HEK293 (cell line): Measurements from ENCODE around the gene DGUOK.
A peak's percentile ranks its signal among the peaks of the same experiment; 100 is the strongest.

Source experiments
- BCL11A ChIP-seq: fragments of 450-650 bp; formaldehyde crosslinking; IDR thresholded peaks from 2 replicates; pipeline ENCODE4 v1.5.1; 2016; ENCODE audit warnings: low read depth, missing biosample characterization, missing genetic modification characterization
- KLF17 ChIP-seq: fragments of 450-650 bp; formaldehyde crosslinking; IDR thresholded peaks from 2 replicates; pipeline ENCODE4 v1.5.1; 2016; ENCODE audit warnings: missing biosample characterization, missing genetic modification characterization
- PATZ1 ChIP-seq: fragments of 450-650 bp; formaldehyde crosslinking; IDR thresholded peaks from 2 replicates; pipeline ENCODE4 v1.5.1; 2016; ENCODE audit warnings: missing biosample characterization, missing genetic modification characterization
- WT1 ChIP-seq: fragments of 450-650 bp; formaldehyde crosslinking; IDR thresholded peaks from 2 replicates; pipeline ENCODE4 v1.5.1; 2016; ENCODE audit warnings: missing biosample characterization, missing genetic modification characterization
- ZBTB10 ChIP-seq: fragments of 450-650 bp; formaldehyde crosslinking; IDR thresholded peaks from 2 replicates; pipeline ENCODE4 v1.5.1; 2016; ENCODE audit warnings: missing biosample characterization, missing genetic modification characterization
- ZBTB11 ChIP-seq: fragments of 450-650 bp; formaldehyde crosslinking; conservative IDR thresholded peaks from 2 replicates; pipeline ENCODE4 v1.5.1; 2016; ENCODE audit warnings: low read depth, missing biosample characterization, missing genetic modification characterization
- ZFP41 ChIP-seq: fragments of 450-650 bp; formaldehyde crosslinking; IDR thresholded peaks from 2 replicates; pipeline ENCODE4 v1.5.1; 2016; ENCODE audit warnings: missing biosample characterization, missing genetic modification characterization, borderline replicate concordance
- ZNF121 ChIP-seq: fragments of 450-650 bp; formaldehyde crosslinking; IDR thresholded peaks from 2 replicates; pipeline ENCODE4 v1.5.1; 2016; ENCODE audit warnings: missing biosample characterization, missing genetic modification characterization
- ZNF18 ChIP-seq: fragments of 450-650 bp; formaldehyde crosslinking; IDR thresholded peaks from 2 replicates; pipeline ENCODE4 v1.5.1; 2016; ENCODE audit warnings: missing biosample characterization, missing genetic modification characterization
- ZNF239 ChIP-seq: fragments of 450-650 bp; formaldehyde crosslinking; IDR thresholded peaks from 2 replicates; pipeline ENCODE4 v1.5.1; 2016; ENCODE audit warnings: missing biosample characterization, missing genetic modification characterization
- ZNF280D ChIP-seq: fragments of 450-650 bp; formaldehyde crosslinking; IDR thresholded peaks from 2 replicates; pipeline ENCODE4 v1.5.1; 2016; ENCODE audit warnings: missing biosample characterization, missing genetic modification characterization
- ZNF341 ChIP-seq: fragments of 450-650 bp; formaldehyde crosslinking; IDR thresholded peaks from 2 replicates; pipeline ENCODE4; 2016; ENCODE audit warnings: low read depth, missing biosample characterization, missing genetic modification characterization
- ZNF488 ChIP-seq: fragments of 450-650 bp; formaldehyde crosslinking; IDR thresholded peaks from 2 replicates; pipeline ENCODE4 v1.5.1; 2016; ENCODE audit warnings: missing biosample characterization, missing genetic modification characterization
- ZNF521 ChIP-seq: fragments of 450-650 bp; formaldehyde crosslinking; IDR thresholded peaks from 2 replicates; pipeline ENCODE4 v1.5.1; 2017; ENCODE audit warnings: missing biosample characterization, mild to moderate bottlenecking, missing genetic modification characterization
- ZNF558 ChIP-seq: fragments of 450-650 bp; formaldehyde crosslinking; IDR thresholded peaks from 2 replicates; pipeline ENCODE4 v1.5.1; 2016; ENCODE audit warnings: missing biosample characterization, missing genetic modification characterization
- ZNF580 ChIP-seq: fragments of 450-650 bp; formaldehyde crosslinking; IDR thresholded peaks from 2 replicates; pipeline ENCODE4 v1.5.1; 2016; ENCODE audit warnings: missing biosample characterization, missing genetic modification characterization
- ZNF658 ChIP-seq: fragments of 450-650 bp; formaldehyde crosslinking; IDR thresholded peaks from 2 replicates; pipeline ENCODE4; 2016; ENCODE audit warnings: missing biosample characterization, missing genetic modification characterization
- ZNF692 ChIP-seq: fragments of 450-650 bp; formaldehyde crosslinking; IDR thresholded peaks from 2 replicates; pipeline ENCODE4 v1.5.1; 2016; ENCODE audit warnings: missing biosample characterization, missing genetic modification characterization
- ZNF792 ChIP-seq: fragments of 450-650 bp; formaldehyde crosslinking; IDR thresholded peaks from 2 replicates; pipeline ENCODE4 v1.5.1; 2016; ENCODE audit warnings: missing biosample characterization, missing genetic modification characterization

Gene DGUOK

GRCh38 chr2:73984203-73984921 lies 57.7 kb downstream of the DGUOK start, which contains the start of gene TET3 (continued):
- TF ChIP-seq ZBTB11 (tag by site-specific recombination), result no peak
- TF ChIP-seq ZNF558 (tag by site-specific recombination), result no peak
- TF ChIP-seq ZNF580 (tag by site-specific recombination), result no peak
- no peak for TF ChIP-seq ZNF239 (tag by site-specific recombination)
- 0 out of 2 replicates have a peak, but pooled peaks have one; percentile 37 for TF ChIP-seq ZNF692 (tag by site-specific recombination)
- no peak for TF ChIP-seq ZNF18 (tag by site-specific recombination)
- no peak for TF ChIP-seq WT1
- no peak for TF ChIP-seq KLF17 (tag by site-specific recombination)
- TF ChIP-seq ZNF521 (tag by site-specific recombination), result no peak
- TF ChIP-seq ZNF488 (tag by site-specific recombination), result no peak
- no peak for TF ChIP-seq ZNF658 (tag by site-specific recombination)
- no peak for TF ChIP-seq ZNF341
- TF ChIP-seq ZFP41 (tag by site-specific recombination), result no peak
- TF ChIP-seq ZBTB10, result no peak
- no peak for TF ChIP-seq ZNF121 (tag by site-specific recombination)
- no peak for TF ChIP-seq ZNF792 (tag by site-specific recombination)
- 0 out of 2 replicates have a peak, but pooled peaks have one; percentile 38 for TF ChIP-seq BCL11A (tag by site-specific recombination)
- peak; percentile 41; the same call in 1 of the 2 replicates for TF ChIP-seq PATZ1 (tag by site-specific recombination)
- no peak for TF ChIP-seq ZNF280D
